HK-2 (cell line): ENCODE results near the gene STK32A.

Experiments
- DNase-seq: peaks from one replicate; pipeline ENCODE4 v3.0.0-alpha.2; 2018; ENCODE audit not compliant: unreplicated experiment

The STK32A gene

DNA sequence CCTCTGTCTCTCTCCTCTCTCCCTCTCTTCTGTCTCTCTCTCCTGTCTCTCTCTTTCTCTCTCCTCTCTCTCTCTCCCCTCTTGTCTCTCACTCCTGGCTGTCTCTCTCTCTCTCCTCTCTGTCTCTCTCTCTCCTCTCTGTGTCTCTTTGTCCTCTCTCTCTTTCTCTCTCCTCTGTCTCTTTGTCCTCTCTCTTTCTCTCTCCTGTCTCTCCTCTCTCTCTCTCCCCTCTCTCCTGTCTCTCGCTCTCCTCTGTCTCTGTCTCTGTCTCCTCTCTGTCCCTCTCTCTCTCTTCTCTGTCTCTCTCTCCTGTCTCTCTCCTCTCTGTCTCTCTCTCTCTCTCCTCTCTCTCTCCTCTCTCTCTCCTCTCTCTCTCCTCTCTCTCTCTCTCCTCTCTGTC, 25.0 kb downstream of the STK32A start:
- DNase-seq, result no peak

- DNase-seq, result no peak
Observed at GRCh38 chr5:147267082-147267832, 32.4 kb downstream of the STK32A start.

DNA sequence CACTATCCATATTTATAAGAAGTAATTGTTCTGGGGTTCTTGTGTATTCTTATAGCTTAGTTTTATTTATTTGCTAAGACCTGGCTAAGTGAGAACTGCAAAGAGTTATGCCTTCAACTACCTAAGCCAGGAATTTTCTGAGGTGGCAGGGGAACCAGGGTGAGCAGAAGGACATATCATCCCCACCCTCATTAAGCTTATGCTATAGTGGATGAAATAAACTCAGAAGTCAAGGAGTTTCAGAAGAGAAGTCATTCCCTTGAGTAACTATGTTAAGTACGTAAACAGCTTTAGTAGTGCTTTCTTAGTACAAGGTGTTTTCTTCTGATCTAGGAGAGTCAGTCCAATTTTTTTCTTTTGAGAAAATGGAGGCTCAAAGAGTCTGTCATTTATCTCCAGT, 41.7 kb downstream of the STK32A start:
- DNase-seq, result no peak

GRCh38 chr5:147286296-147286695, 51.5 kb downstream of the STK32A start:
- DNase-seq, result no peak

GRCh38 chr5:147287110-147287509, 52.3 kb downstream of the STK32A start:
- no peak for DNase-seq

DNA sequence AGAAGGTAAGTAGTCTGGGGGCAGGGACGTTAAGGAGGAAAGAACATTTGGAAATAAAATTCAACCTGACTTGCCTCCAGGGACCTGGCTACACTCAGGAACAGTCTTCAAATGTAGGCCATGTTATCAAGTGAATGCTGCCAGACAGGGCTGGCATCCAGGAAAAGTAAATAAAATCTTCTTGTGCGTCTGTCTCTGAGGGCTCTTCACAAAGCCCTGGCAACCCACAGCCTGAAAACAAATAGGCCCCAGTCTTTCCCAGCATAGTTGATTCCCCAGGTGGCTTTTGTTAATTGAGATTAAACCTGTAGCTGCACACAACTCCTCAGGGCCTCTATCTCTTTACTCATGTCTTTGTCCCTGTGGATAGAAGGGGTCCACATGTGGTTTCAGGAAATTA, 55.4 kb downstream of the STK32A start:
- no peak for DNase-seq

GRCh38 chr5:147303251-147303650, 68.4 kb downstream of the STK32A start:
- no peak for DNase-seq

GRCh38 chr5:147303976-147304375, 69.2 kb downstream of the STK32A start:
- DNase-seq, result no peak

DNA sequence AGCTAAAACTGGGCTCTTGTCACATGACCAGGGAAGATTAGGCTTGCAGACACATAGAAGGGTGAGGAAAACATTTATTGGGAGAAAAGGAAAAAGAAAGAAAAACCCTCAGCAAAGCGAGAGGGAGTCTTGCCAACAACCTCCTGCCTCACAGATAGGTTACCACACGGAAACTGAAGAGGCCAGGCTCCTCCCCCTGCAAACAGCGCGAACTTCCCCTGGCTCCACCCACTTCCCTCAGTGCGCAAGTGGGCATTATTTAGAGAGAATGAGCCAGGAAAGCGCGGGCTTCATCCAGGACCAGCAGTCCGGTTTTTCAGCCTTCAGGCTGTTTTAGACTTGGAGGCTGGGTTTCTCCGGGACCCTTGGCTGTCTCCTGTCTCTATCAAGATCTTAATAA, 70.3 kb downstream of the STK32A start:
- no peak for DNase-seq

GRCh38 chr5:147306351-147306750, 71.5 kb downstream of the STK32A start:
- DNase-seq, result no peak

GRCh38 chr5:147307170-147307569, 72.3 kb downstream of the STK32A start:
- DNase-seq, result no peak

DNA sequence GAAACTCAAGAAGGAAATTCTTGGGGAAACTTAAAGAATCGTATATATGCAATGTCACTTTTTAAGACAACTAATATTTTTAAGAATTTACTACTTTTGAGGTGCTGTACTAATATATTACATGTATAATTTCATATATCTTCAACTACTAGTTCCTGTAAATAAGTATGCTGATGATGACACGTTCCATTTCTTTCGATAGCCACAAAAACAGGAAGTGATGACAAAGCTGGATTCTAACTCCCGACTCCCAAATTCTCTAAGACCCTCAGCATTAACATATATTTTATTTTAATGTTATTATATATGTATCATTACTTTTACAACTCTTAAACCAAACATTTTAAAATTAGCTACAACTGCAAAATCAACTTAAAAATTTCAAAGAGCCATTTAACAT, 74.8 kb downstream of the STK32A start:
- no peak for DNase-seq

DNA sequence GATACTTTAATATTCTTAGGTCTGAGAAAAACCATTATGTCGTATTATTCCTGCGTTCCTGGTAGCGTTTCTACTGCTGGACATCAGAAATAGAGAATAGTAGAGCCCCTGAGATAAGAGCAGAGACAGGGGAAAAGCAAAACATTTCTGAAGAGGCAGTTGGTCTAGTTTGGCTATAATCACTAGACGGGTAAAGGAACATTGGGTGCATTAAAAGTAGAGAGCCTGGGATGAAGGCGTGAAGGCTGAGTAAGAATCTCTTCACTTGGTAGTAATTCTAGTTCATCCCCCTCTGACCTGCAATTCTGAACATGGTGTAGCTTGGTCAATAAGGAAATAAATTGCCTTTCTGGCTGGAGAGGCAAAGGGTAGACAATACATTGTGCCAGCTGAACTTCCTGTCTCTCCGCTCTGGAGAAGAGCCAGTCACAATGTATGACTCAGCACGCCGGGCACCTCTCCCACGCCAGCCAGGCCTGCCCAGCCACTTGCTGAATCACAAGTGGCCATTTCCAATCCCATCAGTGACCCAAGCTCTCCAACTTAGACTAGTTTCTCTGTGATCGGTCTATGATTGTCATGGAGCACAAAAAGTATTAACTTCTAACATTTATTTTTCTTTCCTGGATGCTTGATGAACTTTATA, 75.4 kb downstream of the STK32A start:
- DNase-seq, result peak; percentile 73

DNA sequence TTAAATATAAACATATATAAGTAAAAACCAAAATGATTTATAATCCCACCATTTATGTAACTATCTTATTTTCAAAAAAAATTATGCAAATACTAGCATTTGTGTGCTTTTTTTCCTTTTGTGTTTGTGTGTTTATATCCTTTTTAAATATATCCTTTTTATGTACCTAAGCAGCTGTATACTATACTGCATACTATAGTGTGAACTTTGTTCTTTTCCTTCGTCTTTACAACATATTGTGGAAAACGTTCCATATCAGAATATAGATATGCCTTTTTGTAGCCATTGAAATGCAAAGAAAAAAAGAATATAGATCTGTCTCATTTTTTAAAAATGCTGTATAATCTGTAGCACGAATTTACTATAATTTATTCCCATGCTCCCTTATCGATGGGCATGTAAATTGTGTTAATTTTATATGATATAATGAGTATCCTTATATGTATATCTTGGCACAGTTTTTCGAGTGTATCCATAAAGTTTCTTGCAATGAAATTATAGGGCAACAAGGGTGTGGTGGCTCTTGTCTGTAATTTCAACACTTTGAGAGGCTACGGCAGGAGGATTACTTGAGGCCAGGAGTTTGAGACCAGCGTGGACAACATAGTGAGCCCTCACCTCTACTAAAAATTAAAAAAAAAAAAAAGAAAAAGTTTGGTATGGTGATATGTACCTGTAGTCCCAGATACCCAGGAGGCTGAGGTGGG, 83.3 kb downstream of the STK32A start:
- no peak for DNase-seq

DNA sequence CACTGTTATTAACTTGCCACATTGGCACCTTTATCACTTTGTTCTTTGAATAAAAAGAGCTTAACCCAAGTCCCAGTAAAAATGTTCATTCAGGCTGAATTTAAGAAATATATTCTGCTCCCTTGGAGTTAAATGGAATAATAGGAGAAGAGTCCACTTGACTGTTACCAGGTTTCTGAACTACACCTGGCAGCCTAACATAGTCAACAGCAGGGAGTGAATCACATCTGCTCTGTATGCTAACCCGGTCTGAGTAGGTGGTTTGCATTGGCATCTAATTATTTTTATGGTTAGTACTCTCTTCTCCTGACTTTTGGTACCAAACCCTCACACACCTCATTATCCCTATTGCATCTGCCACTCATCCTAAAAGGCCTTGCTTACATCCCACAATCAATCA, 86.7 kb downstream of the STK32A start:
- no peak for DNase-seq

DNA sequence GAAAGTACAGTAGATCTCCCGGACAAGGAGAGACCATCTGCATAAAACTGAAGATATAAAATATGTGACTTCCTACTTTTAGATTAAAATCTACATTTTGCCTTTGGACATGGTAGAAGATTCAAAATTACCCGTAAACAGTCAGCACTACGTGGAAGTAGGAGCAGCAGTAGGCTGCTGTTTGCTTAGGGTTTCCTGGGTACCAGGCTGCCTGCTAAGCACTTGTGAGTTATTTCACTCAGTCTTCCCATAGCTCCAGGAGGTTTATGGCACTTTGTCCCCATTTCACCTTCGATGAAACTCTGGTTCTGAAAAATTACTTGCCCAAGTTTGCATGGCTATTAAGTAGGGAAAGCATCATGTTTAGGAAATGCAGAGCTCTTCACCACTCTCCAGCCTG, 92.6 kb downstream of the STK32A start:
- no peak for DNase-seq

GRCh38 chr5:147327905-147328304, 93.1 kb downstream of the STK32A start:
- DNase-seq, result no peak

DNA sequence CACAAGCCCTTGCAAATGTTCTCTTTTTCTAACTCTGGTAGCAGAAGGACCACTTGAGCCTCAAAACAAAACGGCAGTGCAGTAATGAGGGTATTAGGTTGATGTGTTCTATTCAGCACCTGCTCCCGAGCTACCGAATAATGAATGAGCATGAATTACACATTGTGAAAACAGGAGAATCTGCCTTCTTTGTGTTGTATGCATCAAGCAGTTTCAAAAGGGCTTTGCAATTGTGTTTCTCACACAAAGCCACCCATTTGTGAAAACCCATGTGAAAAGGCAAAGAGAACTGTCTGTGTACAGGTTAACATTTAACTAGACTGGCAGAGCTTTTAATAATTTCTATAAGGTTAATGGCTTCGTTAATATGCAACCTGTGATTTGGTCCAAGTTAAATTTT, 97.8 kb downstream of the STK32A start:
- DNase-seq, result no peak

- DNase-seq, result no peak
Observed at GRCh38 chr5:147336876-147337275, 102.0 kb downstream of the STK32A start.

DNA sequence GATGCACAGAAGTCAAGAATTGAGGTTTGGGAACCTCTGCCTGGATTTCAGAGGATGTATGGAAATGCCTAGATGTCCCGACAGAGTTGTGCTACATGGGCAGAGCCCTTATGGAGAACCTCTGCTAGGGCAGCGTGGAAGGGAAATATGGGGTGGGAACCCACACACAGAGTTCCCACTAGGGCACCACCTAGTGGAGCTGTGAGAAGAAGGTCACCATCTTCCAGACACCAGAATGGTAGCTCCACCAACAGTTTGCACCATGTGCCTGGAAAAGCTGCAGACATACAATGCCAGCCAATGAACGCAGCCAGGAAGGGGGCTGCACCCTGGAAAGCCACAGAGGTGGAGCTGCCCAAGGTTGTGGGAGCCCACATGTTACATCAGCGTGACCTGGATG, 104.5 kb downstream of the STK32A start:
- no peak for DNase-seq

GRCh38 chr5:147340941-147341340, 106.1 kb downstream of the STK32A start:
- DNase-seq, result no peak

DNA sequence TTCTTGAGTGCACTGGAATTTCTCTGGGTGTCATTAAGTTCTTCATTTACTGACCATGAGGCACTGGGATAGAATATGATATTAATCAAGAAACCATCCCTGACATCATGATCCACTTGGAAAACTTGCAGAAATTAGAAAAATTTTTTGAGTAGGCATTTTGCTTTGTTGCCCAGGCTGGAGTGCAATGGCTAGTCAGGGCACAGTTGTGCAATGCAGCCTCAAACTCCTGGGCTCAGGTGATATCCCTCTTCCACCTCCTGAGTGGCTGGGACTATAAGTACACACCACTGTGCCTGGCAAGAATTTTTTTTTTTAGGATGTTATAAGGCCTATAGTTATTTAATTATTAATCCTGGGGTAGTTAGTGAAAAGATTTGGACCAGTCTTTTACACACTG, 106.5 kb downstream of the STK32A start:
- no peak for DNase-seq

GRCh38 chr5:147344861-147345260, 110.0 kb downstream of the STK32A start:
- DNase-seq, result no peak
